Calu3 (cell line): ENCODE results near the gene HS6ST3. TPM values are rescaled to one million over a fixed set of nuclear protein-coding genes. Genes with fewer than 3 reads are reported as not detected.

Source experiments
- BruUV-seq: library from RNA; stranded (reverse); fragments of 400-500 nt; replicated peaks from 2 replicates; lab custom pipeline; 2021; lab: Mats Ljungman, UMichigan
- CTCF ChIA-PET: fragments of 300-600 bp; sonication (Branson Sonifier 250); formaldehyde crosslinking; loops from one replicate; lab custom pipeline; 2022; ENCODE audit warnings: antibody characterized with exemption; lab: Charles Lee
- DNase-seq: peaks from one replicate; pipeline ENCODE4 v3.0.0; 2022
- H3K27ac Mint-ChIP-seq: one replicate; pipeline ENCODE4 v1.8.0; 2022; ENCODE audit warnings: mixed read lengths; ENCODE audit not compliant: unreplicated experiment
- H3K27me3 Mint-ChIP-seq: one replicate; pipeline ENCODE4 v1.8.0; 2022; ENCODE audit warnings: mixed read lengths; ENCODE audit not compliant: unreplicated experiment
- H3K36me3 Mint-ChIP-seq: one replicate; pipeline ENCODE4 v1.8.0; 2022; ENCODE audit warnings: mild to moderate bottlenecking, moderate library complexity, mixed read lengths; ENCODE audit not compliant: insufficient read depth, unreplicated experiment
- H3K4me1 Mint-ChIP-seq: one replicate; pipeline ENCODE4 v1.8.0; 2022; ENCODE audit warnings: mild to moderate bottlenecking, low read depth, mixed read lengths; ENCODE audit not compliant: unreplicated experiment
- H3K4me3 Mint-ChIP-seq: one replicate; pipeline ENCODE4 v1.8.0; 2022; ENCODE audit warnings: mild to moderate bottlenecking, low read depth, moderate library complexity, mixed read lengths; ENCODE audit not compliant: unreplicated experiment
- H3K9me3 Mint-ChIP-seq: one replicate; pipeline ENCODE4 v1.8.0; 2022; ENCODE audit warnings: low read depth, mixed read lengths; ENCODE audit not compliant: unreplicated experiment
- CTCF ChIP-seq: fragments of 200-600 bp; IDR thresholded peaks from one replicate; pipeline ENCODE4 v1.8.0; 2022; ENCODE audit warnings: antibody characterized with exemption; ENCODE audit not compliant: unreplicated experiment
- intact Hi-C: fragments of 100-400 bp; cut with micrococcal nuclease; formaldehyde crosslinking; loops from one replicate; pipeline ENCODE4 v1.10.0; 2022; ENCODE audit not compliant: unreplicated experiment
- total RNA-seq: library from RNA; stranded (reverse); gene quantifications from 2 replicates; pipeline ENCODE4 v1.2.3, GENCODE V29; 2022

The HS6ST3 gene
- total RNA-seq, 1 experiment from 2014 or later, result not detected

GRCh38 chr13:96238861-96239260 lies 149.0 kb downstream of the HS6ST3 start:
- Mint-ChIP-seq H3K4me1 (no peaks in the 10 kb centered on the region), H3K9me3 (no peaks in the 10 kb centered on the region), H3K36me3 (no peaks in the 10 kb centered on the region), H3K27me3 (no peaks in the 10 kb centered on the region), H3K4me3 (no peak overlapping the region), H3K27ac (no peak overlapping the region)
- intact Hi-C loops, result no loop called here
- CTCF ChIA-PET, result no interaction called here
- DNase-seq, result no peak
- BruUV-seq, result no TSS peak
- no peak for TF ChIP-seq CTCF

GRCh38 chr13:96243376-96243775 lies 153.5 kb downstream of the HS6ST3 start:
- Mint-ChIP-seq H3K36me3 (no peaks in the 10 kb centered on the region), H3K27ac (no peak overlapping the region), H3K9me3 (no peaks in the 10 kb centered on the region), H3K27me3 (no peaks in the 10 kb centered on the region), H3K4me3 (no peak overlapping the region), H3K4me1 (no peaks in the 10 kb centered on the region)
- TF ChIP-seq CTCF, result no peak
- CTCF ChIA-PET, result no interaction called here
- no TSS peak for BruUV-seq
- intact Hi-C loops, result no loop called here
- no peak for DNase-seq

- CTCF ChIA-PET, result no interaction called here
- H3K4me1 Mint-ChIP-seq, result no peaks in the 10 kb centered on the region
- no TSS peak for BruUV-seq
- H3K4me3 Mint-ChIP-seq, result no peak overlapping the region
- no peaks in the 10 kb centered on the region for H3K9me3 Mint-ChIP-seq
- DNase-seq, result no peak
- H3K27ac Mint-ChIP-seq, result no peak overlapping the region
- intact Hi-C loops, result no loop called here
- no peak for TF ChIP-seq CTCF
- no peaks in the 10 kb centered on the region for H3K27me3 Mint-ChIP-seq
- no peaks in the 10 kb centered on the region for H3K36me3 Mint-ChIP-seq
Measured at GRCh38 chr13:96248103-96248502, 158.2 kb downstream of the HS6ST3 start.

- no peaks in the 10 kb centered on the region for H3K27me3 Mint-ChIP-seq
- CTCF ChIA-PET, result no interaction called here
- intact Hi-C loops, result no loop called here
- no peaks in the 10 kb centered on the region for H3K4me1 Mint-ChIP-seq
- TF ChIP-seq CTCF, result no peak
- no peak overlapping the region for H3K4me3 Mint-ChIP-seq
- DNase-seq, result no peak
- no peaks in the 10 kb centered on the region for H3K9me3 Mint-ChIP-seq
- no peak overlapping the region for H3K27ac Mint-ChIP-seq
- H3K36me3 Mint-ChIP-seq, result no peaks in the 10 kb centered on the region
- BruUV-seq, result no TSS peak
Measured at GRCh38 chr13:96248996-96249395, 159.1 kb downstream of the HS6ST3 start.
